Suprapubic skin (tissue), 4 donors: ENCODE results near the gene MYCT1.

ENCODE experiments used
- CTCF ChIP-seq, 2 donors: fragments of 200-600 bp in 1 of 2; fragments of 450-650 bp in 1 of 2; sonication (generic) in 1 of 2; IDR thresholded peaks; one replicate each; pipeline ENCODE4 v1.5.1; 2016 to 2019; ENCODE audit warnings: antibody characterized with exemption in 2 of 2, mild to moderate bottlenecking in 1 of 2, moderate library complexity in 1 of 2
- POLR2A ChIP-seq, 2 donors: fragments of 450-650 bp; IDR thresholded peaks; one replicate each; pipeline ENCODE4 v1.6.1; 2017; ENCODE audit warnings: antibody characterized with exemption in 2 of 2, mild to moderate bottlenecking in 2 of 2, moderate library complexity in 2 of 2
- POLR2AphosphoS5 ChIP-seq, 3 donors: sonication (generic); formaldehyde crosslinking; IDR thresholded peaks; one replicate each; pipeline ENCODE4 v1.6.1; 2017; ENCODE audit warnings: antibody characterized with exemption in 3 of 3

- TF ChIP-seq CTCF (IDR thresholded peaks at IDR 0.05) (no peak), POLR2A (IDR thresholded peaks at IDR 0.05) (no peak), POLR2AphosphoS5 (IDR thresholded peaks at IDR 0.05) (no peak)
These were observed 49.6 kb upstream of the MYCT1 start for GRCh38 chr6:152648105-152648504.
